Coronary artery (tissue), 2 donors: ENCODE data around the gene SLC24A3.

ENCODE experiments used
- DNase-seq: peaks from one replicate; pipeline ENCODE4 v3.0.0-alpha.2; 2017; ENCODE audit warnings: low spot score
- H3K27ac ChIP-seq, 2 donors: fragments of 200-600 bp; sonication (generic); one replicate each; pipeline ENCODE4 v1.5.1; 2016 to 2019
- H3K4me3 ChIP-seq: fragments of 200-600 bp; sonication (generic); 2 replicates; pipeline ENCODE4 v1.5.1; 2016; ENCODE audit warnings: mild to moderate bottlenecking, moderate library complexity
- CTCF ChIP-seq: fragments of 200-600 bp; sonication (generic); IDR thresholded peaks from one replicate; pipeline ENCODE4 v1.5.1; 2019; ENCODE audit warnings: antibody characterized with exemption

The SLC24A3 gene

GRCh38 chr20:19520261-19520660 lies 307.8 kb downstream of the SLC24A3 start:
- TF ChIP-seq CTCF, result no peak
- no peak for DNase-seq
- Histone ChIP-seq H3K4me3 (no peak overlapping the region), H3K27ac (no peak overlapping the region)

GRCh38 chr20:19522071-19522801 lies 309.8 kb downstream of the SLC24A3 start:
- Histone ChIP-seq H3K27ac (no peak overlapping the region), H3K4me3 (no peak overlapping the region)
- no peak for TF ChIP-seq CTCF
- DNase-seq, result no peak

GRCh38 chr20:19522836-19523590 lies 310.6 kb downstream of the SLC24A3 start:
- H3K4me3 ChIP-seq, result no peak overlapping the region
- H3K27ac ChIP-seq, result no peak overlapping the region
- DNase-seq, result no peak
- no peak for TF ChIP-seq CTCF

GRCh38 chr20:19524691-19525090 lies 312.2 kb downstream of the SLC24A3 start:
- no peak for DNase-seq
- no peak for TF ChIP-seq CTCF
- H3K4me3 ChIP-seq, result no peak overlapping the region
- H3K27ac ChIP-seq, result no peak overlapping the region

GRCh38 chr20:19527509-19527908 lies 315.1 kb downstream of the SLC24A3 start:
- DNase-seq, result no peak
- H3K27ac ChIP-seq, result no peak overlapping the region
- TF ChIP-seq CTCF, result no peak

GRCh38 chr20:19528286-19529030 lies 316.0 kb downstream of the SLC24A3 start:
- no peak for TF ChIP-seq CTCF
- Histone ChIP-seq H3K27ac (no peak overlapping the region), H3K4me3 (no peak overlapping the region)
- DNase-seq, result no peak

More at GRCh38 chr20:19527509-19527908, 315.1 kb downstream of the SLC24A3 start:
- H3K4me3 ChIP-seq, result no peak overlapping the region
